ENCODE measurements around the gene ANKRD10. TPM values are rescaled to one million over a fixed set of nuclear protein-coding genes. Genes with fewer than 3 reads are reported as not detected.
A peak's percentile ranks its signal among the peaks of the same experiment; 100 is the strongest.

The ANKRD10 gene
- total and polyA plus RNA-seq, 2 of the 8 experiments (the other 6 are each of a cell fraction or from before 2014, with no cell fraction given), result 146 to 218 TPM

DNA sequence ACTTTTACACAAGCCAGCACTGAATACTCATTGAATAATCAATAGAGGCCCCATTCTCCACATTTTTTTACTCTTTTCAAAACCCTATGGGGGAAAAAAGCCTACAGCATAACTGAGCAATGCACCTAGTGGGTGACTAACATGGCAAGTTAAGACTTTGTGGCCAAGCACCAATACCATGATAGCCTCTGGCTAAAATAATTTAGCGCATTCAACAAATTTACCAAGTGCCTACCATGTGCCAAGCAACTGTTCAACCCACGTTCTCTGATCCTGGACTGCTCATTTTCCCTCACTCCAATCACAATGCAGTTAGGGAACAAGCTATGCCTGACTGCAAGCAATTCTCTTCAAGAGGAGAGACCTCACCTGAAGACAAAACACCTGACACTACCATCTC is 3.0 kb downstream of the ANKRD10 start:
- Histone ChIP-seq H2BK12ac (ENCODE audit: low read depth, low read length) (no peak overlapping the region; the same call in 1 of the 2 replicates), H3K4ac (replicated peaks; ENCODE audit: insufficient read length, low read depth, low read length) (peak overlapping the region; percentile 61), H3K4me2 (ENCODE audit: insufficient read depth in 1 of 2, low read depth in 2 of 2, low read length in 2 of 2) (peak overlapping the region; percentile 72 to 91), H3K9me3 (ENCODE audit: insufficient read depth in 2 of 2, low read depth in 1 of 2, low read length in 1 of 2) (no peaks in the 10 kb centered on the region), H3K4me3 (ENCODE audit: extremely low read depth in 1 of 4, insufficient read depth in 2 of 4, low read depth in 3 of 4, low read length in 4 of 4) (peak overlapping the region in 3 of 4 experiments; percentile 18 to 100 (median 86); a peak in 5 of 8 replicates), H3K36me3 (ENCODE audit: control insufficient read depth in 2 of 4, insufficient read depth in 4 of 4, low read length in 3 of 4) (peaks cover 0 to 24% (median 8%) of the 10 kb centered on the region in 4 experiments; a peak in 4 of 8 replicates), H3K23me2 (ENCODE audit: low read depth, low read length) (peaks cover 5% of the 10 kb centered on the region; the same call in 1 of the 2 replicates), H3K79me2 (ENCODE audit: control insufficient read depth in 1 of 2, insufficient read depth in 2 of 2, low read length in 2 of 2) (peaks cover 53 to 82% of the 10 kb centered on the region in 2 experiments), H4K20me1 (replicated peaks in 1 of 2; ENCODE audit: control insufficient read depth in 1 of 2, insufficient read depth in 2 of 2, low read length in 2 of 2) (peaks cover 24 to 25% of the 10 kb centered on the region in 2 experiments), H2BK20ac (ENCODE audit: low read length) (no peak overlapping the region), H3K79me1 (ENCODE audit: low read depth, low read length) (no peaks in the 10 kb centered on the region; the same call in 1 of the 2 replicates), H3K27ac (ENCODE audit: low read depth, low read length) (no peak overlapping the region), H3K27me3 (replicated peaks in 1 of 4; ENCODE audit: control insufficient read depth in 3 of 4, extremely low read depth in 1 of 4, insufficient read depth in 3 of 4, low read length in 3 of 4) (no peaks in the 10 kb centered on the region), H3K18ac (ENCODE audit: extremely low read depth, low read length) (no peak overlapping the region), H3K56ac (replicated peaks; ENCODE audit: insufficient read length, low read depth, low read length) (no peak overlapping the region), H3K23ac (ENCODE audit: insufficient read length) (no peak overlapping the region), H4K91ac (replicated peaks; ENCODE audit: insufficient read length, low read length) (no peak overlapping the region), H2BK120ac (replicated peaks; ENCODE audit: low read depth, low read length) (no peak overlapping the region), H4K8ac (ENCODE audit: extremely low read depth, insufficient read depth, low read length) (no peak overlapping the region), H2AK5ac (ENCODE audit: low read depth, low read length) (peak overlapping the region; percentile 90; the same call in 1 of the 2 replicates), H3K14ac (ENCODE audit: insufficient read length) (no peak overlapping the region), H2AFZ (ENCODE audit: low read length) (no peak overlapping the region), H2BK15ac (ENCODE audit: low read length) (no peak overlapping the region), H4K5ac (ENCODE audit: insufficient read length, low read depth, low read length) (peak overlapping the region; percentile 21), H2BK5ac (ENCODE audit: low read depth, low read length) (0 out of 2 replicates have a peak overlapping the region, but pooled peaks have one; percentile 53), H3K9ac (replicated peaks in 1 of 4; ENCODE audit: extremely low read depth in 1 of 4, low read depth in 3 of 4, low read length in 3 of 4) (peak overlapping the region in 2 of 4 experiments; percentile 22 to 63; a peak in 2 of 7 replicates), H3K4me1 (replicated peaks in 1 of 4; ENCODE audit: control insufficient read depth in 3 of 4, insufficient read depth in 4 of 4, low read length in 3 of 4) (peaks cover 16 to 33% (median 24%) of the 10 kb centered on the region in 4 experiments)
- ChIA-PET POLR2A (ENCODE audit: partially characterized antibody) (interaction anchor here (0.7 to 4.7 kb wide), 5 partner anchors 12 to 207 kb away, joined by 3 to 50 read pairs (median 3); no protein-coding TSS in a partner anchor), CTCF (ENCODE audit: partially characterized antibody) (interaction anchor here (0.7 to 0.8 kb wide), 2 partner anchors 26 to 73 kb away, joined by 3 read pairs; no protein-coding TSS in a partner anchor)
- DNase-seq (ENCODE audit: low read depth in 1 of 2, low spot score in 2 of 2) (no peak), FAIRE-seq (no peak)
- 62% methylated on average over 2 of the region's 2 CpGs; no CpG with 5 or more reads in 1 of the 2 experiments for WGBS, 2 experiments (ENCODE audit: extremely low coverage in 1 of 2, insufficient coverage in 1 of 2, insufficient read length in 1 of 2, insufficient replicate concordance in 2 of 2, low coverage in 1 of 2, low lambda C conversion rate in 2 of 2, missing lambda C conversion rate in 1 of 2)
- TF ChIP-seq, protein P1, sequence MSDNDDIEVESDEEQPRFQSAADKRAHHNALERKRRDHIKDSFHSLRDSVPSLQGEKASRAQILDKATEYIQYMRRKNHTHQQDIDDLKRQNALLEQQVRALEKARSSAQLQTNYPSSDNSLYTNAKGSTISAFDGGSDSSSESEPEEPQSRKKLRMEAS (IDR thresholded peaks at IDR 0.05), result no peak
- TF ChIP-seq SIRT6 (IDR thresholded peaks at IDR 0.05; ENCODE audit: low read length) (no peak), EGR1 (IDR thresholded peaks at IDR 0.05; ENCODE audit: borderline replicate concordance, low read depth, low read length) (no peak), SP2 (IDR thresholded peaks at IDR 0.05; ENCODE audit: low read length) (no peak), CBX8 (IDR thresholded peaks at IDR 0.05; ENCODE audit: borderline replicate concordance, low read depth, low read length) (no peak), BRCA1 (IDR thresholded peaks at IDR 0.05; ENCODE audit: low read depth, low read length) (no peak), EP300 (IDR thresholded peaks at IDR 0.05; ENCODE audit: borderline replicate concordance in 1 of 2, low read depth in 2 of 2, low read length in 2 of 2) (no peak), CHD2 (IDR thresholded peaks at IDR 0.05; ENCODE audit: low read length) (no peak), KDM4A (IDR thresholded peaks at IDR 0.05; ENCODE audit: low read depth, low read length, severe bottlenecking) (no peak), RBBP5 (IDR thresholded peaks at IDR 0.05; ENCODE audit: borderline replicate concordance, low read depth, low read length) (no peak), GABPA (IDR thresholded peaks at IDR 0.05; ENCODE audit: borderline replicate concordance, insufficient read depth, low read length) (no peak)

All from H1 (cell line).